ENCODE measurements around the gene SPDYE6. TPM values are rescaled to one million over a fixed set of nuclear protein-coding genes. Genes with fewer than 3 reads are reported as not detected.

The SPDYE6 gene
- total and polyA plus RNA-seq, 2 experiments from 2014 or later, result not detected

DNA sequence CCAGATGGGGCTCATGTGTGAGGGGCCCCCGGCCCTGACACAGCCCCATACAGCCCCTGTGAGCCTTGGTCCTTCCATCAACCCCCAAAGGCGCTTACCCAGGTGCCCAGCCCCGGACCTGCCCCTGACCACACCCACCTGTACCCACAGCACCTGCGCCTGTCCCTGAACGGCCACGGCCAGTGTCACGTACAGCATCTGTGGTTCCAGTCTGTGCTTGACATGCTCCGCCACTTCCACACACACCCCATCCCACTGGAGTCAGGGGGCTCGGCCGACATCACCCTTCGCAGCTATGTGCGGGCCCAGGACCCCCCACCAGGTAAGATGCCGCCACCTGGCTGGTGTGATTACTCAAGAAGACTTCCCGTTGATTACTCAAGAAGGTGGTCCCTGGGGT, 36.1 kb downstream of the SPDYE6 start:
- Histone ChIP-seq H3K4me2 (no peak overlapping the region), H3K9me2 (ENCODE audit: insufficient read depth) (no peaks in the 10 kb centered on the region), H3K4me1 (ENCODE audit: insufficient read depth) (peaks cover 3% of the 10 kb centered on the region; the same call in 1 of the 2 replicates), H3K36me3 (ENCODE audit: insufficient read depth) (no peaks in the 10 kb centered on the region), H3K27ac (ENCODE audit: low read depth) (no peak overlapping the region), H4K20me1 (replicated peaks; ENCODE audit: insufficient read depth) (no peaks in the 10 kb centered on the region), H3K4me3 (no peak overlapping the region), H3K79me2 (replicated peaks; ENCODE audit: insufficient read depth) (no peaks in the 10 kb centered on the region), H2AFZ (no peak overlapping the region), H3F3A (replicated peaks; ENCODE audit: low read depth) (0 out of 2 replicates have a peak, but pooled peaks cover 3% of the 10 kb centered on the region), H3K27me3 (ENCODE audit: insufficient read depth) (no peaks in the 10 kb centered on the region)
- DNase-seq (ENCODE audit: low spot score) (no peak), ATAC-seq (no peak)
- H3K4me1 Mint-ChIP-seq, result peaks cover 16% of the 10 kb centered on the region
- TF ChIP-seq ZNF114 (CRISPR knock-in tag; IDR thresholded peaks at IDR 0.05) (no peak), ZNF331 (CRISPR knock-in tag; IDR thresholded peaks at IDR 0.05; ENCODE audit: low read depth) (no peak), EZH2 (IDR thresholded peaks at IDR 0.05; ENCODE audit: low read depth, unreplicated experiment) (no peak), CREB1 (CRISPR knock-in tag; IDR thresholded peaks at IDR 0.05; ENCODE audit: low read depth) (no peak), STAT1 (IDR thresholded peaks at IDR 0.05; ENCODE audit: unreplicated experiment) (no peak), POLR2AphosphoS5 (IDR thresholded peaks at IDR 0.05; ENCODE audit: low read depth) (no peak), NANOG (IDR thresholded peaks at IDR 0.05; ENCODE audit: borderline replicate concordance) (no peak), JUNB (IDR thresholded peaks at IDR 0.05; ENCODE audit: unreplicated experiment) (no peak)
- TF ChIP-seq, protein P1, sequence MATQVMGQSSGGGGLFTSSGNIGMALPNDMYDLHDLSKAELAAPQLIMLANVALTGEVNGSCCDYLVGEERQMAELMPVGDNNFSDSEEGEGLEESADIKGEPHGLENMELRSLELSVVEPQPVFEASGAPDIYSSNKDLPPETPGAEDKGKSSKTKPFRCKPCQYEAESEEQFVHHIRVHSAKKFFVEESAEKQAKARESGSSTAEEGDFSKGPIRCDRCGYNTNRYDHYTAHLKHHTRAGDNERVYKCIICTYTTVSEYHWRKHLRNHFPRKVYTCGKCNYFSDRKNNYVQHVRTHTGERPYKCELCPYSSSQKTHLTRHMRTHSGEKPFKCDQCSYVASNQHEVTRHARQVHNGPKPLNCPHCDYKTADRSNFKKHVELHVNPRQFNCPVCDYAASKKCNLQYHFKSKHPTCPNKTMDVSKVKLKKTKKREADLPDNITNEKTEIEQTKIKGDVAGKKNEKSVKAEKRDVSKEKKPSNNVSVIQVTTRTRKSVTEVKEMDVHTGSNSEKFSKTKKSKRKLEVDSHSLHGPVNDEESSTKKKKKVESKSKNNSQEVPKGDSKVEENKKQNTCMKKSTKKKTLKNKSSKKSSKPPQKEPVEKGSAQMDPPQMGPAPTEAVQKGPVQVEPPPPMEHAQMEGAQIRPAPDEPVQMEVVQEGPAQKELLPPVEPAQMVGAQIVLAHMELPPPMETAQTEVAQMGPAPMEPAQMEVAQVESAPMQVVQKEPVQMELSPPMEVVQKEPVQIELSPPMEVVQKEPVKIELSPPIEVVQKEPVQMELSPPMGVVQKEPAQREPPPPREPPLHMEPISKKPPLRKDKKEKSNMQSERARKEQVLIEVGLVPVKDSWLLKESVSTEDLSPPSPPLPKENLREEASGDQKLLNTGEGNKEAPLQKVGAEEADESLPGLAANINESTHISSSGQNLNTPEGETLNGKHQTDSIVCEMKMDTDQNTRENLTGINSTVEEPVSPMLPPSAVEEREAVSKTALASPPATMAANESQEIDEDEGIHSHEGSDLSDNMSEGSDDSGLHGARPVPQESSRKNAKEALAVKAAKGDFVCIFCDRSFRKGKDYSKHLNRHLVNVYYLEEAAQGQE (IDR thresholded peaks at IDR 0.05; ENCODE audit: unreplicated experiment), result no peak
- TF ChIP-seq, protein P2, sequence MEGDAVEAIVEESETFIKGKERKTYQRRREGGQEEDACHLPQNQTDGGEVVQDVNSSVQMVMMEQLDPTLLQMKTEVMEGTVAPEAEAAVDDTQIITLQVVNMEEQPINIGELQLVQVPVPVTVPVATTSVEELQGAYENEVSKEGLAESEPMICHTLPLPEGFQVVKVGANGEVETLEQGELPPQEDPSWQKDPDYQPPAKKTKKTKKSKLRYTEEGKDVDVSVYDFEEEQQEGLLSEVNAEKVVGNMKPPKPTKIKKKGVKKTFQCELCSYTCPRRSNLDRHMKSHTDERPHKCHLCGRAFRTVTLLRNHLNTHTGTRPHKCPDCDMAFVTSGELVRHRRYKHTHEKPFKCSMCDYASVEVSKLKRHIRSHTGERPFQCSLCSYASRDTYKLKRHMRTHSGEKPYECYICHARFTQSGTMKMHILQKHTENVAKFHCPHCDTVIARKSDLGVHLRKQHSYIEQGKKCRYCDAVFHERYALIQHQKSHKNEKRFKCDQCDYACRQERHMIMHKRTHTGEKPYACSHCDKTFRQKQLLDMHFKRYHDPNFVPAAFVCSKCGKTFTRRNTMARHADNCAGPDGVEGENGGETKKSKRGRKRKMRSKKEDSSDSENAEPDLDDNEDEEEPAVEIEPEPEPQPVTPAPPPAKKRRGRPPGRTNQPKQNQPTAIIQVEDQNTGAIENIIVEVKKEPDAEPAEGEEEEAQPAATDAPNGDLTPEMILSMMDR (conservative IDR thresholded peaks at IDR 0.05; ENCODE audit: low read depth in 2 of 2), result no peak
- H3K4me3 Mint-ChIP-seq, result no peak overlapping the region
- no peak overlapping the region for H3K27ac Mint-ChIP-seq
- peaks cover 6% of the 10 kb centered on the region for H3K36me3 Mint-ChIP-seq (ENCODE audit: low read depth)
- no peaks in the 10 kb centered on the region for H3K9me3 Mint-ChIP-seq
- H3K27me3 Mint-ChIP-seq (ENCODE audit: insufficient read depth, low read depth, poor library complexity), result peaks cover 20% of the 10 kb centered on the region

DNA sequence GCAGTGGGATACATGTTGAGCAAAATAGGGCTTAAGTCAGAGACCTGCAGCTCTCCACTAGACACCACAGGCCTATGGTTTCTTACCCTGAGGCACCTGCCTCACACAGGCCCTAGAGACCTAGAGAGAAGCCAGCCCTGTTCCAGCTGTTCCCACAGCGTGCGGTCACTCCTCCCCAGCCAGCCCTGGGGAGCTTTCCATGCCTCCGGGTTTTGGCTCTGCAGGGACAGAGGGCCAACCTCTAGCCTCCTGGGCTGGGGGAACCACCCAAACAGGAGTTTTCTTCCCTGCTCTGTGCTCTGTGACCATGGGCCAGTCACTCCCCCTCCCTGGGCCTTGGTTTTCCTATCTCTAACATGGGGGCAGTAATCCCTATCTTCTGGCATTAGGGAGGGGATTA, 36.6 kb downstream of the SPDYE6 start:
- H2AFZ ChIP-seq, result no peak overlapping the region
- ATAC-seq (no peak), DNase-seq (ENCODE audit: low spot score) (no peak)
- H3K4me3 Mint-ChIP-seq, result no peak overlapping the region
- no peaks in the 10 kb centered on the region for H3K36me3 ChIP-seq (ENCODE audit: insufficient read depth)
- H3K27ac ChIP-seq (ENCODE audit: low read depth), result no peak overlapping the region
- H3K36me3 Mint-ChIP-seq (ENCODE audit: low read depth), result peaks cover 10% of the 10 kb centered on the region
- H3K79me2 ChIP-seq (replicated peaks; ENCODE audit: insufficient read depth), result no peaks in the 10 kb centered on the region
- no peaks in the 10 kb centered on the region for H3K9me2 ChIP-seq (ENCODE audit: insufficient read depth)
- H3K9me3 Mint-ChIP-seq, result no peaks in the 10 kb centered on the region
- 0 out of 2 replicates have a peak, but pooled peaks cover 3% of the 10 kb centered on the region for H3F3A ChIP-seq (replicated peaks; ENCODE audit: low read depth)
- peaks cover 3% of the 10 kb centered on the region; the same call in 1 of the 2 replicates for H3K4me1 ChIP-seq (ENCODE audit: insufficient read depth)
- H3K4me2 ChIP-seq, result no peak overlapping the region
- H3K27me3 Mint-ChIP-seq (ENCODE audit: insufficient read depth, low read depth, poor library complexity), result peaks cover 23% of the 10 kb centered on the region
- H3K27ac Mint-ChIP-seq, result no peak overlapping the region
- H4K20me1 ChIP-seq (replicated peaks; ENCODE audit: insufficient read depth), result no peaks in the 10 kb centered on the region
- H3K4me1 Mint-ChIP-seq, result peaks cover 16% of the 10 kb centered on the region
- no peak overlapping the region for H3K4me3 ChIP-seq
- no peaks in the 10 kb centered on the region for H3K27me3 ChIP-seq (ENCODE audit: insufficient read depth)
- no peak for TF ChIP-seq ZNF114 (CRISPR knock-in tag; IDR thresholded peaks at IDR 0.05)
- TF ChIP-seq, protein P3, sequence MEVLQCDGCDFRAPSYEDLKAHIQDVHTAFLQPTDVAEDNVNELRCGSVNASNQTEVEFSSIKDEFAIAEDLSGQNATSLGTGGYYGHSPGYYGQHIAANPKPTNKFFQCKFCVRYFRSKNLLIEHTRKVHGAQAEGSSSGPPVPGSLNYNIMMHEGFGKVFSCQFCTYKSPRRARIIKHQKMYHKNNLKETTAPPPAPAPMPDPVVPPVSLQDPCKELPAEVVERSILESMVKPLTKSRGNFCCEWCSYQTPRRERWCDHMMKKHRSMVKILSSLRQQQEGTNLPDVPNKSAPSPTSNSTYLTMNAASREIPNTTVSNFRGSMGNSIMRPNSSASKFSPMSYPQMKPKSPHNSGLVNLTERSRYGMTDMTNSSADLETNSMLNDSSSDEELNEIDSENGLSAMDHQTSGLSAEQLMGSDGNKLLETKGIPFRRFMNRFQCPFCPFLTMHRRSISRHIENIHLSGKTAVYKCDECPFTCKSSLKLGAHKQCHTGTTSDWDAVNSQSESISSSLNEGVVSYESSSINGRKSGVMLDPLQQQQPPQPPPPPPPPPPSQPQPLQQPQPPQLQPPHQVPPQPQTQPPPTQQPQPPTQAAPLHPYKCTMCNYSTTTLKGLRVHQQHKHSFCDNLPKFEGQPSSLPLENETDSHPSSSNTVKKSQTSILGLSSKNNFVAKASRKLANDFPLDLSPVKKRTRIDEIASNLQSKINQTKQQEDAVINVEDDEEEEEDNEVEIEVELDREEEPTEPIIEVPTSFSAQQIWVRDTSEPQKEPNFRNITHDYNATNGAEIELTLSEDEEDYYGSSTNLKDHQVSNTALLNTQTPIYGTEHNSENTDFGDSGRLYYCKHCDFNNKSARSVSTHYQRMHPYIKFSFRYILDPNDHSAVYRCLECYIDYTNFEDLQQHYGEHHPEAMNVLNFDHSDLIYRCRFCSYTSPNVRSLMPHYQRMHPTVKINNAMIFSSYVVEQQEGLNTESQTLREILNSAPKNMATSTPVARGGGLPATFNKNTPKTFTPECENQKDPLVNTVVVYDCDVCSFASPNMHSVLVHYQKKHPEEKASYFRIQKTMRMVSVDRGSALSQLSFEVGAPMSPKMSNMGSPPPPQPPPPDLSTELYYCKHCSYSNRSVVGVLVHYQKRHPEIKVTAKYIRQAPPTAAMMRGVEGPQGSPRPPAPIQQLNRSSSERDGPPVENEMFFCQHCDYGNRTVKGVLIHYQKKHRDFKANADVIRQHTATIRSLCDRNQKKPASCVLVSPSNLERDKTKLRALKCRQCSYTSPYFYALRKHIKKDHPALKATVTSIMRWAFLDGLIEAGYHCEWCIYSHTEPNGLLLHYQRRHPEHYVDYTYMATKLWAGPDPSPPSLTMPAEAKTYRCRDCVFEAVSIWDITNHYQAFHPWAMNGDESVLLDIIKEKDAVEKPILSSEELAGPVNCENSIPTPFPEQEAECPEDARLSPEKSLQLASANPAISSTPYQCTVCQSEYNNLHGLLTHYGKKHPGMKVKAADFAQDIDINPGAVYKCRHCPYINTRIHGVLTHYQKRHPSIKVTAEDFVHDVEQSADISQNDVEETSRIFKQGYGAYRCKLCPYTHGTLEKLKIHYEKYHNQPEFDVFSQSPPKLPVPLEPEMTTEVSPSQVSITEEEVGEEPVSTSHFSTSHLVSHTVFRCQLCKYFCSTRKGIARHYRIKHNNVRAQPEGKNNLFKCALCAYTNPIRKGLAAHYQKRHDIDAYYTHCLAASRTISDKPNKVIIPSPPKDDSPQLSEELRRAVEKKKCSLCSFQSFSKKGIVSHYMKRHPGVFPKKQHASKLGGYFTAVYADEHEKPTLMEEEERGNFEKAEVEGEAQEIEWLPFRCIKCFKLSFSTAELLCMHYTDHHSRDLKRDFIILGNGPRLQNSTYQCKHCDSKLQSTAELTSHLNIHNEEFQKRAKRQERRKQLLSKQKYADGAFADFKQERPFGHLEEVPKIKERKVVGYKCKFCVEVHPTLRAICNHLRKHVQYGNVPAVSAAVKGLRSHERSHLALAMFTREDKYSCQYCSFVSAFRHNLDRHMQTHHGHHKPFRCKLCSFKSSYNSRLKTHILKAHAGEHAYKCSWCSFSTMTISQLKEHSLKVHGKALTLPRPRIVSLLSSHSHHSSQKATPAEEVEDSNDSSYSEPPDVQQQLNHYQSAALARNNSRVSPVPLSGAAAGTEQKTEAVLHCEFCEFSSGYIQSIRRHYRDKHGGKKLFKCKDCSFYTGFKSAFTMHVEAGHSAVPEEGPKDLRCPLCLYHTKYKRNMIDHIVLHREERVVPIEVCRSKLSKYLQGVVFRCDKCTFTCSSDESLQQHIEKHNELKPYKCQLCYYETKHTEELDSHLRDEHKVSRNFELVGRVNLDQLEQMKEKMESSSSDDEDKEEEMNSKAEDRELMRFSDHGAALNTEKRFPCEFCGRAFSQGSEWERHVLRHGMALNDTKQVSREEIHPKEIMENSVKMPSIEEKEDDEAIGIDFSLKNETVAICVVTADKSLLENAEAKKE (CRISPR knock-in tag; IDR thresholded peaks at IDR 0.05), result no peak
- no peak for TF ChIP-seq ZNF331 (CRISPR knock-in tag; IDR thresholded peaks at IDR 0.05; ENCODE audit: low read depth)

Data from GM23338 (cell line).